ENCODE results near the gene IL12RB1.
"Not testable (repeated sequence)": the region's sequence is repeated elsewhere in the genome, so short reads cannot be mapped to it uniquely, and the experiment has no call there.

IL12RB1 gene

GRCh38 chr19:18058208-18059009, 28.3 kb downstream of the IL12RB1 start:
- DNase-seq (ENCODE audit: low read depth): no peak
- H3K4me3 ChIP-seq (ENCODE audit: low read depth, low read length): peak overlapping the region; percentile 34

GRCh38 chr19:18057557-18057956, 29.2 kb downstream of the IL12RB1 start:
- no peak for DNase-seq (ENCODE audit: low read depth)
- H3K4me3 ChIP-seq (ENCODE audit: low read depth, low read length): no peak overlapping the region

- no peak for DNase-seq (ENCODE audit: low read depth)
- H3K4me3 ChIP-seq (ENCODE audit: low read depth, low read length): no peak overlapping the region
These were observed 30.8 kb downstream of the IL12RB1 start for GRCh38 chr19:18055967-18056366.

- H3K4me3 ChIP-seq (ENCODE audit: low read depth, low read length): no peak overlapping the region
- DNase-seq (ENCODE audit: low read depth): no peak
These were observed 33.0 kb downstream of the IL12RB1 start for GRCh38 chr19:18053576-18054219.

- no peak for DNase-seq (ENCODE audit: low read depth)
- no peak overlapping the region for H3K4me3 ChIP-seq (ENCODE audit: low read depth, low read length)
These were observed 34.8 kb downstream of the IL12RB1 start for GRCh38 chr19:18051887-18052286.

- H3K4me3 ChIP-seq (ENCODE audit: low read depth, low read length): no peak overlapping the region
- no peak for DNase-seq (ENCODE audit: low read depth)
These were observed 37.3 kb downstream of the IL12RB1 start for GRCh38 chr19:18049385-18049784.

GRCh38 chr19:18046059-18046718, 40.5 kb downstream of the IL12RB1 start:
- DNase-seq (ENCODE audit: low read depth): peak; percentile 72
- H3K4me3 ChIP-seq (ENCODE audit: low read depth, low read length): no peak overlapping the region

GRCh38 chr19:18045307-18046050, 41.3 kb downstream of the IL12RB1 start:
- H3K4me3 ChIP-seq (ENCODE audit: low read depth, low read length): peak overlapping the region; percentile 29

GRCh38 chr19:18044825-18045304, 41.9 kb downstream of the IL12RB1 start:
- peak overlapping the region; percentile 29 for H3K4me3 ChIP-seq (ENCODE audit: low read depth, low read length)
- DNase-seq (ENCODE audit: low read depth): peak; percentile 58

More at GRCh38 chr19:18045307-18046050, 41.3 kb downstream of the IL12RB1 start:
- no peak for DNase-seq (ENCODE audit: low read depth)

GRCh38 chr19:18043676-18044075, 43.1 kb downstream of the IL12RB1 start:
- no peak for DNase-seq (ENCODE audit: low read depth)
- no peak overlapping the region for H3K4me3 ChIP-seq (ENCODE audit: low read depth, low read length)

GRCh38 chr19:18041054-18041453, 45.7 kb downstream of the IL12RB1 start:
- no peak overlapping the region for H3K4me3 ChIP-seq (ENCODE audit: low read depth, low read length)

GRCh38 chr19:18032102-18032501, 54.6 kb downstream of the IL12RB1 start:
- DNase-seq (ENCODE audit: low read depth); H3K4me3 ChIP-seq (ENCODE audit: low read depth, low read length): not testable (repeated sequence)

More at GRCh38 chr19:18041054-18041453, 45.7 kb downstream of the IL12RB1 start:
- DNase-seq (ENCODE audit: low read depth): no peak

GRCh38 chr19:18031401-18031800, 55.3 kb downstream of the IL12RB1 start:
- not testable (repeated sequence) for H3K4me3 ChIP-seq (ENCODE audit: low read depth, low read length); DNase-seq (ENCODE audit: low read depth)

GRCh38 chr19:18029617-18030338, 57.0 kb downstream of the IL12RB1 start:
- DNase-seq (ENCODE audit: low read depth): no peak
- H3K4me3 ChIP-seq (ENCODE audit: low read depth, low read length): no peak overlapping the region

- DNase-seq (ENCODE audit: low read depth): no peak
- H3K4me3 ChIP-seq (ENCODE audit: low read depth, low read length): no peak overlapping the region
These were observed 59.6 kb downstream of the IL12RB1 start for GRCh38 chr19:18027151-18027550.

- DNase-seq (ENCODE audit: low read depth): peak; percentile 96
These were observed 63.0 kb downstream of the IL12RB1 start for GRCh38 chr19:18023622-18024251.

GRCh38 chr19:18021121-18021755, 65.5 kb downstream of the IL12RB1 start:
- no peak overlapping the region for H3K4me3 ChIP-seq (ENCODE audit: low read depth, low read length)
- peak; percentile 80 for DNase-seq (ENCODE audit: low read depth)

More at GRCh38 chr19:18023622-18024251, 63.0 kb downstream of the IL12RB1 start:
- H3K4me3 ChIP-seq (ENCODE audit: low read depth, low read length): no peak overlapping the region
